GM18870 (cell line): ENCODE data around the gene SLC2A6.

Experiments
- ATAC-seq: cut with Tn5 transposase; IDR thresholded peaks from one replicate; pipeline ENCODE4 v1.9.1; 2021; ENCODE audit warnings: moderate library complexity; ENCODE audit not compliant: unreplicated experiment

SLC2A6 gene

GRCh38 chr9:133496861-133497842 is 18.3 kb upstream of the SLC2A6 start:
- no peak for ATAC-seq

GRCh38 chr9:133495327-133496293 is 16.7 kb upstream of the SLC2A6 start:
- no peak for ATAC-seq

GRCh38 chr9:133494636-133495326 is 15.9 kb upstream of the SLC2A6 start:
- no peak for ATAC-seq

DNA sequence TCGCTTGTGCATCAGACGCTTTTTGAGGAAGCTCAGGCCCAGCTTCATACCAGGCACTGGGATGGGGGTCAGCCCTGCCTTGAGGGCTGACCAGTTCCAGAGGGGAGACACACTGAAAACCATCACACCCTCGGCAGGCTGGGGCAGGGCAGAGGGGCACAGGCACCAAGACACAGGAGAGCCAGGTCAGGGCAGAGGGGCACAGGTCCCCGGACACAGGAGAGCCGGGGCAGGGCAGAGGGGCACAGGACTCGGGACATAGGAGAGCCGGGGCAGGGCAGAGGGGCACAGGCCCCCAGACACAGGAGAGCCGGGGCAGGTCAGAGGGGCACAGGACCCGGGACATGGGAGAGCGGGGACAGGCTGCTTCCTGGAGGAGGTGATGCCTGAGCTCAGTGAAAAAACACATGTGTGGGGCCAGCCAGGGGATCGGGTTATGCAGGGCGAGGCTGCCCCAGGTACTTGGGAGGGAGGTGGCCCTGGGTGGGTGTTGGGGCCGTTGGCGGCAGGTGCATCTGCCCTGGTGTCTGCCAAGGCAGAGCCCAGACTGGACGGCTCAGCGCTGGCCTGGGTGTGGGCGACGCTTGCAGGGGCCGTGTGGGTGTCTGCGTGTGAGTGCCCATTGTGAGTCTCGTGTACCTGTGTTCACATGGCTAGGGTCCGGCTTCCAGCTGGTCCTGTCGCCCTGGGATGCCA is 15.1 kb upstream of the SLC2A6 start:
- no peak for ATAC-seq

GRCh38 chr9:133493428-133493827 is 14.5 kb upstream of the SLC2A6 start:
- no peak for ATAC-seq

GRCh38 chr9:133492061-133493021 is 13.4 kb upstream of the SLC2A6 start:
- ATAC-seq = no peak

DNA sequence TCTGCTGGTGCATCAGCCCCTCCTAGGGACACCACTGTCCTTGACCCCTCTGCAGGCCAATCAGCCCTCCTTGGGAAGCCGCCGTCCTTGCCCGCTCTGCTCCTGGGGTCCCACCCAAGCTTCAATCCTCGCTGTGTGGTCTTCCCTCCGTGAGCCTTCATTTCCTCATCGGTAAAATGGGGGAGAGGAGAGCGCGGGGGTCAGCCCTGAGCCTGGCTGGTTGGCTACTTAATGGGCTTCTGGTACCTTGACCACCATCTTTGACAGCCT is 12.7 kb upstream of the SLC2A6 start:
- ATAC-seq = no peak

DNA sequence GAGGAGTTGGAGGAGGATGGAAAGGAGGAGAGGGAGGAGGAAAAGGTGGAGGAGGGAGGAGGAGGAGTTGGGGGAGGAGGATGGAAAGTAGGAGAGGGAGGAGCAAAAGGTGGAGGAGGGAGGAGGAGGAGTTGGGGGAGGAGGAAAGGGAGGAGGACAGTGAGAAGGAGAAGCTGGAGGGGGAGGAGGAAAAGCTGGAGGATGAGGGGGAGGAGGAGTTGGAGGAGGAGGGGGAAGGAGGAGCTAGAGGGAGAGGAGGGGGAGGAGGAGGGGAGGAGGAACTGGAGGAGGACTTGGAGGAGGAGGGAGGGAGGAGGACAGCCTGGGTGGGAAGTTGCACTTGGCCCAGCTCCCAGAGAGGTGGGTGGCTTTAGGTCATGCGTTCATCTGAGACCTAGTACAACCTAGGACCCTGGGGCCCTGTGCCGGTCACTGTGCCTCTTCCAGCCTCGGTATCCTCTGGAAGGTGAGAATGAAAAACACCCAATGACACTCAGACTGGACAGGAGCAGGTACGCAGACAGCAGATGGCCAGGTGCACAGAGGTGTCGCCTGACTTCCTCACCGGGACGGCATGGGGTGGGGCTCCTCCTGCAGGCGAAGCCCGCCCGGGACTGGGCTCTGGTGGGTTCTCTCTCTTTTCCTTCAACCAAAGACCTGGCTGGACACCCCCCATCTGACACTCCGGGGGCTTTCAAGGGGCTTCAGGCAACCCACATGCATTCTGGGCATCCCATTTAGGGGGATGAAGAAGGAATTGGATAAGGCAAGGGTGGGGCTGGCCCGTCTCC is 12.2 kb upstream of the SLC2A6 start:
- no peak for ATAC-seq

- ATAC-seq = no peak
Observed at GRCh38 chr9:133490201-133490681, 11.3 kb upstream of the SLC2A6 start.

- no peak for ATAC-seq
Observed at GRCh38 chr9:133489253-133490190, 10.6 kb upstream of the SLC2A6 start.

DNA sequence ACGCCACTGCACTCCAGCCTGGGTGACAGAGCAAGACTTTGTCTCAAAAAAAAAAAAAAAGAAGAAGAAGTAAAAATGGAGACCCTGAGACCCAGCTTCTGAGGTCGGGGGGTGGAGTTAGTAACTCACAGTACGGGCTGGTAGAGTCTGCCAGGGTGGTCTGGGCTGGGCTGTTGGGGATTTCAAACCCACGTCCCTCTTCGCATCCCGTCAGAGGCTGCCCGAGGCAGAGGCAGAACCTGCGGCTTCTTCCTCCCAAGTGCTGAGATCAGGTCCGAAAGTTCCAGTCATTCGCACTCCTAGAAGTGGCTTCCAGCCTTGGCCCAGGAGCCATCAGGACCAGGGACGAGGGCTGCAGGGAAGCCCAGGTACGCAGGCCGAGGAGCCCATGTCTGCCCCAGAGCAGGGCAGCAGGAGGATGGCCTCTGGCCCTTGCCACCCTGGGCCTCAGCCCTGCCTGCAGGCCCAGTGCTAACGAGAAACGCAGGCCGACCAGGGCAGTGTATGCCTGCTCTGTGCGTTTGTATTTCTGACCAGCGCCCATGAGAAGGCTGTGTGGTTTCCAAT is 9.9 kb upstream of the SLC2A6 start:
- no peak for ATAC-seq

DNA sequence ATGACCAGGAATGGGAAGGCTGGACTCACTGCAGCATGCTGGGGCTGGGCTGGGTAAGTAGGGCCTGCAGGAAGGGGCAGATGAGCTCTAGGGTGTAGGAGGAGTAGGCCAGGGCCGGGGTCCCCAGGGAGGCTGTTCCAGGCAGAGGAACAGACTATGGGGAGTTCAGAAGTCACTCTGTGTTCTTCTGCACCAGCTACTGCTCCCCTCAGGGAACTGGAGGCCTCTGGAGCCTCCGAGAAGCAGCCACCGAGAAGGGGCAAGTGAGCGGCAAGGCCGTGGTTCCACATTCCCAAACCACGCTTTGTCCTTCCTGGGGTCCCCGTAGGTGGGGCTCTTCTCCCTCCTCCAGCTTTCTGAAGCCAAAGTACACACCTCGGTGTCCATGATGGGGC is 8.4 kb upstream of the SLC2A6 start:
- ATAC-seq = no peak

- ATAC-seq = no peak
Observed at GRCh38 chr9:133485531-133486260, 6.8 kb upstream of the SLC2A6 start.

DNA sequence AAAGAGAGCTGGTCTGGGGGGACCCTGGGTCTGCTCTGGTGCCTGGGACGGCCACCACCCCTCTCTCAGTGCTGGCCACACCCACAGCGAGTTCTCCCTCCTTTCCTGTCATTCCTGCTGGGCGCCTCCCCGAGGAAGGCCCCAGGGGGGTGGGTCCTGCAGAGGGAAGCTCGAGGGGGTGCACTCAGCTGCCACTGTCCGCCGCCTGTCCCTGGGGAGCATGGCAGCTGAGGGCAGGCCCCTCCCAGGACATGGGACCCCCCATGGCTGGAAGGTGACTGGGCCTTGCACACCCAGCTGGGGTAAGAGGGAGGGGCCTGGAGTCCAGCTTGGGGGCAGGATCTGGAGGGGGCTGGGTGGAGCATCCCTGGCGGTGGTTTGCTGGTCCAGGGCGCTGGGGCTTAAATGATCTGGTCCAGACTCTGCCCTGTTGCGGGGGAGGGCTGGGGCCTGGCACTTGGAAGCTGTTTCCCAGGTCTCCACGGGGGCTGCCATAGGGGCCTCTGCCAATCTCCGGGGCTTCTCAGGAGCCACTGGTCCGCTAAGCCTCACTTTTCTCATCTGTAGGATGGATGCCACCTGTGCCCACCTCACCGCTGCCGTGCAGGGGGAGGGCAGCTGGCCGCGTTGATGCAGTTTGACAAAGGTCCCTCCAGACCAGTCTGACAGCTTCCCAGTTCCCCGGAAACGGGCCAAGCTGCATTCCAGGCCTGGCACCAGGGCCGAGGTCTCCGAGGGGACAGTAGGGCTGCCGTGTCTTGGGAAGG is 6.0 kb upstream of the SLC2A6 start:
- ATAC-seq = no peak

GRCh38 chr9:133483611-133484010 is 4.7 kb upstream of the SLC2A6 start:
- no peak for ATAC-seq
